Stomach (tissue), 4 donors: Measurements from ENCODE around the gene PROB1.

Experiments used
- EP300 ChIP-seq: sonication (generic); formaldehyde crosslinking; IDR thresholded peaks from one replicate; pipeline ENCODE4 v1.6.1; 2017; ENCODE audit warnings: antibody characterized with exemption
- POLR2A ChIP-seq, 4 donors: fragments of 450-650 bp; IDR thresholded peaks; one replicate each; pipeline ENCODE4 v1.6.1; 2016; ENCODE audit warnings: antibody characterized with exemption in 4 of 4, control low read depth in 2 of 4, mild to moderate bottlenecking in 1 of 4, moderate library complexity in 1 of 4
- POLR2AphosphoS5 ChIP-seq, 3 donors: sonication (generic); formaldehyde crosslinking; IDR thresholded peaks; one replicate each; pipeline ENCODE4 v1.6.1; 2016; ENCODE audit warnings: antibody characterized with exemption in 3 of 3
- TF ChIP-seq, protein P1 (sequence below), 7 experiments: fragments of 450-650 bp in 4 of 7; fragments of 200-600 bp in 3 of 7; sonication (generic) in 3 of 7; IDR thresholded peaks; one replicate each; pipeline ENCODE4 v1.5.1; 2016 to 2019; ENCODE audit warnings: antibody characterized with exemption in 7 of 7, control low read depth in 2 of 7, mild to moderate bottlenecking in 1 of 7

DNA sequence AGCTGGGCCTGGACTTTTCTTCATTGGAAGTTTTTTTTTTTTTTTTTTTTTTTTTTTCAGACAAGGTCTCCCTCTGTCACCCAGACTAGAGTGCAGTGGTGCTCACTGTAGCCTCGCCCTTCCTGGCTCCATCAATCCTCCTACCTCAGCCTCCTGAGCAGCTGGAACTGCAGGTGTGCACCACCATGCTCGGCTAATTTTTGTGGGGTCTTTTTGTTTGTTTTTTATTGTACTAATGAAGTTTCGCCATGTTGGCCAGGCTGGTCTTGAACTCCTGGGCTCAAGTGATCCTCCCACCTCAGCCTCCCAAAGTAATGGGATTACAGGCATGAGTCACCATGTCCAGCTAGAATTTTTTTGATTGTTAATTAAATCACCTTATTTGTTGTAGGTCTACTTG is 40.8 kb upstream of the PROB1 start:
- TF ChIP-seq, protein P1, sequence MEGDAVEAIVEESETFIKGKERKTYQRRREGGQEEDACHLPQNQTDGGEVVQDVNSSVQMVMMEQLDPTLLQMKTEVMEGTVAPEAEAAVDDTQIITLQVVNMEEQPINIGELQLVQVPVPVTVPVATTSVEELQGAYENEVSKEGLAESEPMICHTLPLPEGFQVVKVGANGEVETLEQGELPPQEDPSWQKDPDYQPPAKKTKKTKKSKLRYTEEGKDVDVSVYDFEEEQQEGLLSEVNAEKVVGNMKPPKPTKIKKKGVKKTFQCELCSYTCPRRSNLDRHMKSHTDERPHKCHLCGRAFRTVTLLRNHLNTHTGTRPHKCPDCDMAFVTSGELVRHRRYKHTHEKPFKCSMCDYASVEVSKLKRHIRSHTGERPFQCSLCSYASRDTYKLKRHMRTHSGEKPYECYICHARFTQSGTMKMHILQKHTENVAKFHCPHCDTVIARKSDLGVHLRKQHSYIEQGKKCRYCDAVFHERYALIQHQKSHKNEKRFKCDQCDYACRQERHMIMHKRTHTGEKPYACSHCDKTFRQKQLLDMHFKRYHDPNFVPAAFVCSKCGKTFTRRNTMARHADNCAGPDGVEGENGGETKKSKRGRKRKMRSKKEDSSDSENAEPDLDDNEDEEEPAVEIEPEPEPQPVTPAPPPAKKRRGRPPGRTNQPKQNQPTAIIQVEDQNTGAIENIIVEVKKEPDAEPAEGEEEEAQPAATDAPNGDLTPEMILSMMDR (IDR thresholded peaks at IDR 0.05) = no peak
- TF ChIP-seq POLR2A (IDR thresholded peaks at IDR 0.05) = no peak
- TF ChIP-seq POLR2AphosphoS5 (IDR thresholded peaks at IDR 0.05) = no peak
- TF ChIP-seq EP300 = no peak
